Liver (tissue), 9 donors: ENCODE data around the gene PRKN. TPM values are rescaled to one million over a fixed set of nuclear protein-coding genes. Genes with fewer than 3 reads are reported as not detected.

ENCODE experiments used
- DNase-seq: peaks from one replicate; pipeline ENCODE4 v3.0.0-alpha.2; 2017; ENCODE audit warnings: low spot score
- H3K27ac ChIP-seq, 2 donors: one replicate each; pipeline ENCODE4 v1.7.0; 2013; ENCODE audit warnings: inconsistent platforms in 2 of 2, low read length in 2 of 2, control low read depth in 1 of 2, low read depth in 1 of 2, mild to moderate bottlenecking in 1 of 2
- H3K27me3 ChIP-seq, 4 donors: one replicate each; pipeline versions ENCODE4 v1.6.1 to v1.7.0; 2013; ENCODE audit warnings: low read length in 3 of 4, inconsistent platforms in 1 of 4, mild to moderate bottlenecking in 1 of 4, moderate library complexity in 1 of 4; ENCODE audit not compliant: control insufficient read depth in 4 of 4, insufficient read depth in 4 of 4
- H3K36me3 ChIP-seq, 4 donors: one replicate each; pipeline versions ENCODE4 v1.6.1 to v1.7.0; 2013; ENCODE audit warnings: low read length in 3 of 4, mild to moderate bottlenecking in 3 of 4, low read depth in 1 of 4, moderate library complexity in 1 of 4; ENCODE audit not compliant: control insufficient read depth in 4 of 4, insufficient read depth in 3 of 4
- H3K4me1 ChIP-seq, 4 donors: one replicate each; pipeline versions ENCODE4 v1.6.1 to v1.7.0; 2013; ENCODE audit warnings: low read length in 3 of 4, mild to moderate bottlenecking in 3 of 4, moderate library complexity in 1 of 4; ENCODE audit not compliant: control insufficient read depth in 4 of 4, insufficient read depth in 4 of 4
- H3K4me3 ChIP-seq, 3 donors: one replicate each; pipeline versions ENCODE4 v1.6.1 to v1.7.0; 2013; ENCODE audit warnings: low read length in 3 of 3, control low read depth in 1 of 3, low read depth in 1 of 3, mild to moderate bottlenecking in 1 of 3
- H3K9ac ChIP-seq, 2 donors: one replicate each; pipeline ENCODE4 v1.7.0; 2013; ENCODE audit warnings: low read length in 2 of 2, mild to moderate bottlenecking in 2 of 2, moderate library complexity in 2 of 2, control low read depth in 1 of 2, low read depth in 1 of 2
- H3K9me3 ChIP-seq, 4 donors: one replicate each; pipeline versions ENCODE4 v1.6.1 to v1.7.0; 2013; ENCODE audit warnings: low read length in 3 of 4; ENCODE audit not compliant: control insufficient read depth in 4 of 4
- EGR1 ChIP-seq, 2 donors: IDR thresholded peaks; 2 replicates each; pipeline ENCODE4 v1.6.1; 2016 to 2018; ENCODE audit warnings: antibody characterized with exemption in 2 of 2, low read depth in 2 of 2
- FOXA1 ChIP-seq: IDR thresholded peaks from 2 replicates; pipeline ENCODE4 v1.6.1; 2016; ENCODE audit warnings: antibody characterized with exemption
- FOXA2 ChIP-seq: IDR thresholded peaks from 2 replicates; pipeline ENCODE4 v1.6.1; 2016; ENCODE audit warnings: antibody characterized with exemption
- GABPA ChIP-seq, 2 donors: IDR thresholded peaks in 1 of 2; conservative IDR thresholded peaks in 1 of 2; 2 replicates each; pipeline ENCODE4 v1.6.1; 2016; ENCODE audit warnings: antibody characterized with exemption in 2 of 2, mild to moderate bottlenecking in 1 of 2, moderate library complexity in 1 of 2
- HNF4A ChIP-seq, 2 donors: conservative IDR thresholded peaks; 2 replicates each; pipeline ENCODE4 v1.6.1; 2016; ENCODE audit warnings: antibody characterized with exemption in 2 of 2, mild to moderate bottlenecking in 2 of 2
- HNF4G ChIP-seq: IDR thresholded peaks from 2 replicates; pipeline ENCODE4 v1.6.1; 2016; ENCODE audit warnings: antibody characterized with exemption
- JUND ChIP-seq, 2 donors: IDR thresholded peaks; 2 replicates each; pipeline ENCODE4 v1.6.1; 2016; ENCODE audit warnings: antibody characterized with exemption in 2 of 2
- NR2F2 ChIP-seq: IDR thresholded peaks from 2 replicates; pipeline ENCODE4 v1.6.1; 2016; ENCODE audit warnings: antibody characterized with exemption
- RAD21 ChIP-seq, 2 donors: IDR thresholded peaks; 2 replicates each; pipeline ENCODE4 v1.6.1; 2016; ENCODE audit warnings: antibody characterized with exemption in 2 of 2, mild to moderate bottlenecking in 2 of 2
- RXRA ChIP-seq, 2 donors: IDR thresholded peaks; 2 replicates each; pipeline ENCODE4 v1.6.1; 2017 to 2018; ENCODE audit warnings: antibody characterized with exemption in 2 of 2, mild to moderate bottlenecking in 1 of 2
- SP1 ChIP-seq: IDR thresholded peaks from 2 replicates; pipeline ENCODE4 v1.6.1; 2018; ENCODE audit warnings: antibody characterized with exemption, mild to moderate bottlenecking
- YY1 ChIP-seq: IDR thresholded peaks from 2 replicates; pipeline ENCODE4 v1.6.1; 2016; ENCODE audit warnings: antibody characterized with exemption, mild to moderate bottlenecking
- ZBTB33 ChIP-seq: IDR thresholded peaks from 2 replicates; pipeline ENCODE4 v1.6.1; 2016; ENCODE audit warnings: antibody characterized with exemption
- WGBS: extraction: QIAGEN DNeasy Blood & Tissue Kit; methylation state at CpG from one replicate; pipeline ENCODE4 v1.1.7; 2013; 5-methylcytosine and 5-hydroxymethylcytosine counted together
- polyA plus RNA-seq, 2 donors: library from polyadenylated mRNA; stranded (reverse) in 1 of 2; unstranded in 1 of 2; fragments of 200-250 nt in 1 of 2; fragments of >200 nt in 1 of 2; fragmentation: Nextera tagmentation in 1 of 2; extraction: Ambion mirVana in 1 of 2; gene quantifications; one replicate each; pipeline versions ENCODE4 v1.2.1 to v1.2.3, GENCODE V29; 2013 to 2015
- total RNA-seq, 2 donors: library from RNA; depleted of rRNA; stranded (reverse); fragments of >200 nt; gene quantifications; one replicate each; pipeline ENCODE4 v1.2.3, GENCODE V29; 2014
- TF ChIP-seq, protein P1 (sequence below): IDR thresholded peaks from 2 replicates; pipeline ENCODE4 v1.6.1; 2016; ENCODE audit warnings: antibody characterized with exemption
- TF ChIP-seq, protein P2 (sequence below): fragments of 150-350 bp; IDR thresholded peaks from 2 replicates; pipeline ENCODE4 v1.5.1; 2017; ENCODE audit warnings: improper control_type of control experiment, low read depth, low read length; ENCODE audit not compliant: missing input control
- TF ChIP-seq, protein P3 (sequence below): IDR thresholded peaks from 2 replicates; pipeline ENCODE4 v1.6.1; 2016; ENCODE audit warnings: antibody characterized with exemption
- TF ChIP-seq, protein P4 (sequence below): IDR thresholded peaks from 2 replicates; pipeline ENCODE4 v1.6.1; 2016; ENCODE audit warnings: antibody characterized with exemption, mild to moderate bottlenecking
- donor health status: healthy.
- donor health status: healthy.
- donor health status: healthy.
- donor health status: healthy.
- donor health status: healthy.

Gene PRKN
- total and polyA plus RNA-seq, 4 donors = 0.47 to 4.1 (median 3.2) TPM

GRCh38 chr6:161407581-161407980, 1320.0 kb downstream of the PRKN start:
- H3K4me1 ChIP-seq = no peaks in the 10 kb centered on the region
- no peak overlapping the region for H3K4me3 ChIP-seq
- 74% methylated on average over 4 of the region's 4 CpGs for WGBS
- peaks cover 2 to 8% (median 4%) of the 10 kb centered on the region in 4 donors for H3K9me3 ChIP-seq
- no peak for TF ChIP-seq RAD21 (IDR thresholded peaks at IDR 0.05)
- TF ChIP-seq, protein P1, sequence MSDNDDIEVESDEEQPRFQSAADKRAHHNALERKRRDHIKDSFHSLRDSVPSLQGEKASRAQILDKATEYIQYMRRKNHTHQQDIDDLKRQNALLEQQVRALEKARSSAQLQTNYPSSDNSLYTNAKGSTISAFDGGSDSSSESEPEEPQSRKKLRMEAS = no peak
- no peak for TF ChIP-seq RXRA (IDR thresholded peaks at IDR 0.05)
- TF ChIP-seq EGR1 (IDR thresholded peaks at IDR 0.05; ENCODE audit: low read depth in 2 of 2) = no peak
- TF ChIP-seq, protein P2, sequence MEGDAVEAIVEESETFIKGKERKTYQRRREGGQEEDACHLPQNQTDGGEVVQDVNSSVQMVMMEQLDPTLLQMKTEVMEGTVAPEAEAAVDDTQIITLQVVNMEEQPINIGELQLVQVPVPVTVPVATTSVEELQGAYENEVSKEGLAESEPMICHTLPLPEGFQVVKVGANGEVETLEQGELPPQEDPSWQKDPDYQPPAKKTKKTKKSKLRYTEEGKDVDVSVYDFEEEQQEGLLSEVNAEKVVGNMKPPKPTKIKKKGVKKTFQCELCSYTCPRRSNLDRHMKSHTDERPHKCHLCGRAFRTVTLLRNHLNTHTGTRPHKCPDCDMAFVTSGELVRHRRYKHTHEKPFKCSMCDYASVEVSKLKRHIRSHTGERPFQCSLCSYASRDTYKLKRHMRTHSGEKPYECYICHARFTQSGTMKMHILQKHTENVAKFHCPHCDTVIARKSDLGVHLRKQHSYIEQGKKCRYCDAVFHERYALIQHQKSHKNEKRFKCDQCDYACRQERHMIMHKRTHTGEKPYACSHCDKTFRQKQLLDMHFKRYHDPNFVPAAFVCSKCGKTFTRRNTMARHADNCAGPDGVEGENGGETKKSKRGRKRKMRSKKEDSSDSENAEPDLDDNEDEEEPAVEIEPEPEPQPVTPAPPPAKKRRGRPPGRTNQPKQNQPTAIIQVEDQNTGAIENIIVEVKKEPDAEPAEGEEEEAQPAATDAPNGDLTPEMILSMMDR = no peak
- DNase-seq = no peak
- H3K27ac ChIP-seq = no peak overlapping the region
- H3K27me3 ChIP-seq = no peaks in the 10 kb centered on the region
- H3K9ac ChIP-seq = no peak overlapping the region
- H3K36me3 ChIP-seq = no peaks in the 10 kb centered on the region

DNA sequence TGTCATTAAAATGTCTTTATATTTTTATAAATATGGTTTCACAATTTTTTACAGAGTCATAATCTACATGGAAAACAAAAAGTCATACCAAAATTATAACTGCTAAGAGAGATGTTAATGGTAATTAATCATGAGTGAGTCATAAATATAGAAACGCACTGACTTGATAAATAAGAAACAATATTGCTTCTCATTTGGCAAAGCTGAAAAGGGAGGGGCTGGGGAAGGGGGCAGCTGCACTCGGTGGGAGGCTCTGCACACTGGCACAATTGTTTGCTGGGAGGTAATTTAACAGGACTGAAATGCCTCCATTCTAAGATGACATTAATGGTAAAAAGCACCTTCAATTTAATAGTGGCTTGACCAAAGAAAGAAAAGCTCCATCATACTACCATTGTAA, 1320.5 kb downstream of the PRKN start:
- Histone ChIP-seq H3K4me3 (no peak overlapping the region), H3K4me1 (no peaks in the 10 kb centered on the region), H3K36me3 (no peaks in the 10 kb centered on the region), H3K27me3 (no peaks in the 10 kb centered on the region), H3K27ac (no peak overlapping the region), H3K9me3 (peaks cover 2 to 8% (median 4%) of the 10 kb centered on the region in 4 donors), H3K9ac (no peak overlapping the region)
- TF ChIP-seq, protein P3, sequence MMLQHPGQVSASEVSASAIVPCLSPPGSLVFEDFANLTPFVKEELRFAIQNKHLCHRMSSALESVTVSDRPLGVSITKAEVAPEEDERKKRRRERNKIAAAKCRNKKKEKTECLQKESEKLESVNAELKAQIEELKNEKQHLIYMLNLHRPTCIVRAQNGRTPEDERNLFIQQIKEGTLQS = no peak
- WGBS = 80% methylated on average over 2 of the region's 2 CpGs
- no peak for DNase-seq

- WGBS = 86% methylated on average over 6 of the region's 6 CpGs
- no peak overlapping the region for H3K9ac ChIP-seq
- no peaks in the 10 kb centered on the region for H3K27me3 ChIP-seq
- H3K36me3 ChIP-seq = no peaks in the 10 kb centered on the region
- peaks cover 2 to 8% (median 4%) of the 10 kb centered on the region in 4 donors for H3K9me3 ChIP-seq
- DNase-seq = no peak
- H3K4me3 ChIP-seq = no peak overlapping the region
- H3K27ac ChIP-seq = no peak overlapping the region
- H3K4me1 ChIP-seq = no peaks in the 10 kb centered on the region
- TF ChIP-seq EGR1 (IDR thresholded peaks at IDR 0.05; ENCODE audit: low read depth in 2 of 2) (no peak), SP1 (no peak), HNF4A (conservative IDR thresholded peaks at IDR 0.05) (no peak), YY1 (no peak), FOXA1 (no peak), HNF4G (no peak), NR2F2 (no peak), ZBTB33 (no peak), FOXA2 (no peak), JUND (IDR thresholded peaks at IDR 0.05) (no peak), RAD21 (IDR thresholded peaks at IDR 0.05) (no peak), GABPA (IDR thresholded peaks at IDR 0.05 in 1 of 2, conservative IDR thresholded peaks at IDR 0.05 in 1 of 2) (no peak), RXRA (IDR thresholded peaks at IDR 0.05) (no peak)
- TF ChIP-seq, protein P2 = no peak
- TF ChIP-seq, protein P3 = no peak
- TF ChIP-seq, protein P1 = no peak
- TF ChIP-seq, protein P4, sequence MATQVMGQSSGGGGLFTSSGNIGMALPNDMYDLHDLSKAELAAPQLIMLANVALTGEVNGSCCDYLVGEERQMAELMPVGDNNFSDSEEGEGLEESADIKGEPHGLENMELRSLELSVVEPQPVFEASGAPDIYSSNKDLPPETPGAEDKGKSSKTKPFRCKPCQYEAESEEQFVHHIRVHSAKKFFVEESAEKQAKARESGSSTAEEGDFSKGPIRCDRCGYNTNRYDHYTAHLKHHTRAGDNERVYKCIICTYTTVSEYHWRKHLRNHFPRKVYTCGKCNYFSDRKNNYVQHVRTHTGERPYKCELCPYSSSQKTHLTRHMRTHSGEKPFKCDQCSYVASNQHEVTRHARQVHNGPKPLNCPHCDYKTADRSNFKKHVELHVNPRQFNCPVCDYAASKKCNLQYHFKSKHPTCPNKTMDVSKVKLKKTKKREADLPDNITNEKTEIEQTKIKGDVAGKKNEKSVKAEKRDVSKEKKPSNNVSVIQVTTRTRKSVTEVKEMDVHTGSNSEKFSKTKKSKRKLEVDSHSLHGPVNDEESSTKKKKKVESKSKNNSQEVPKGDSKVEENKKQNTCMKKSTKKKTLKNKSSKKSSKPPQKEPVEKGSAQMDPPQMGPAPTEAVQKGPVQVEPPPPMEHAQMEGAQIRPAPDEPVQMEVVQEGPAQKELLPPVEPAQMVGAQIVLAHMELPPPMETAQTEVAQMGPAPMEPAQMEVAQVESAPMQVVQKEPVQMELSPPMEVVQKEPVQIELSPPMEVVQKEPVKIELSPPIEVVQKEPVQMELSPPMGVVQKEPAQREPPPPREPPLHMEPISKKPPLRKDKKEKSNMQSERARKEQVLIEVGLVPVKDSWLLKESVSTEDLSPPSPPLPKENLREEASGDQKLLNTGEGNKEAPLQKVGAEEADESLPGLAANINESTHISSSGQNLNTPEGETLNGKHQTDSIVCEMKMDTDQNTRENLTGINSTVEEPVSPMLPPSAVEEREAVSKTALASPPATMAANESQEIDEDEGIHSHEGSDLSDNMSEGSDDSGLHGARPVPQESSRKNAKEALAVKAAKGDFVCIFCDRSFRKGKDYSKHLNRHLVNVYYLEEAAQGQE = no peak
These were observed 1320.9 kb downstream of the PRKN start for GRCh38 chr6:161406646-161407045.
